NCI-H748 (cell line): ENCODE data around the gene AAMDC.
"Not testable (repeated sequence)": the region's sequence is repeated elsewhere in the genome, so short reads cannot be mapped to it uniquely, and the experiment has no call there.

Experiments used
- DNase-seq: peaks from one replicate; lab custom pipeline; 2025; ENCODE audit not compliant: unreplicated experiment; lab: John Stamatoyannopoulos, UW

AAMDC gene

GRCh38 chr11:77884186-77884828 is 63.4 kb downstream of the AAMDC start:
- no peak for DNase-seq

- DNase-seq: no peak
These were observed 63.9 kb downstream of the AAMDC start for GRCh38 chr11:77884829-77885190.

- DNase-seq: no peak
These were observed 65.5 kb downstream of the AAMDC start for GRCh38 chr11:77886401-77886800.

GRCh38 chr11:77889045-77889444 is 68.1 kb downstream of the AAMDC start:
- DNase-seq: not testable (repeated sequence)

- not testable (repeated sequence) for DNase-seq
These were observed 69.2 kb downstream of the AAMDC start for GRCh38 chr11:77890100-77890614.

- peak; percentile 40 for DNase-seq
These were observed 69.7 kb downstream of the AAMDC start for GRCh38 chr11:77890619-77891056.

- not testable (repeated sequence) for DNase-seq
These were observed 70.3 kb downstream of the AAMDC start for GRCh38 chr11:77891256-77891655.

- not testable (repeated sequence) for DNase-seq
These were observed 70.8 kb downstream of the AAMDC start for GRCh38 chr11:77891703-77892102.

GRCh38 chr11:77894949-77895348 is 74.0 kb downstream of the AAMDC start:
- not testable (repeated sequence) for DNase-seq

GRCh38 chr11:77908835-77909234 is 87.9 kb downstream of the AAMDC start:
- DNase-seq: no peak

- DNase-seq: no peak
These were observed 88.3 kb downstream of the AAMDC start for GRCh38 chr11:77909277-77909676.

GRCh38 chr11:77910828-77911227 is 89.9 kb downstream of the AAMDC start:
- not testable (repeated sequence) for DNase-seq

- not testable (repeated sequence) for DNase-seq
These were observed 92.8 kb downstream of the AAMDC start for GRCh38 chr11:77913608-77914306.

GRCh38 chr11:77914307-77914791 is 93.4 kb downstream of the AAMDC start:
- DNase-seq: peak; percentile 92

GRCh38 chr11:77917713-77918112 is 96.8 kb downstream of the AAMDC start:
- not testable (repeated sequence) for DNase-seq
